ENCODE results near the gene TMCC1. TPM values are rescaled to one million over a fixed set of nuclear protein-coding genes. Genes with fewer than 3 reads are reported as not detected.

Gene TMCC1
- polyA plus RNA-seq, 2 of the 4 experiments (the other 2 are of a cell fraction): 30.3 to 75.7 TPM

GRCh38 chr3:129795186-129796010, 98.1 kb downstream of the TMCC1 start:
- Histone ChIP-seq H3K4me1 (peaks cover 45% of the 10 kb centered on the region), H3K4me2 (peak overlapping the region; percentile 97), H3K9me3 (no peaks in the 10 kb centered on the region), H3K4me3 (peak overlapping the region; percentile 49), H3K27ac (peak overlapping the region; percentile 77 to 80)
- DNase-seq (ENCODE audit: low read depth in 1 of 2, low spot score in 1 of 2) (peak; percentile 19 to 65), FAIRE-seq (no peak), ATAC-seq (peak; percentile 72 to 88)
- ChIA-PET POLR2A (no interaction called here), CTCF (interaction anchor here (2.2 kb wide), 1 partner anchor 146 kb away, joined by 8 read pairs; no protein-coding TSS in a partner anchor)
- TF ChIP-seq BCL3 (IDR thresholded peaks at IDR 0.05) (no peak), FOSL2 (IDR thresholded peaks at IDR 0.05) (no peak), FOSL2 (CRISPR knock-in tag; IDR thresholded peaks at IDR 0.05) (peak; percentile 46), MAFK (IDR thresholded peaks at IDR 0.05; ENCODE audit: partially characterized antibody) (peak; percentile 11)
- WGBS (ENCODE audit: missing lambda C conversion rate): 16% methylated on average over 6 of the region's 6 CpGs

GRCh38 chr3:129794311-129795185, 99.0 kb downstream of the TMCC1 start:
- WGBS (ENCODE audit: missing lambda C conversion rate): 1% methylated on average over 9 of the region's 14 CpGs
- ChIA-PET CTCF (interaction anchor here (0.5 to 2.2 kb wide), 6 partner anchors 10 to 731 kb away, joined by 3 to 8 read pairs (median 4); no protein-coding TSS in a partner anchor), POLR2A (interaction anchor here (1.0 kb wide), 1 partner anchor 131 kb away, joined by 8 read pairs; no protein-coding TSS in a partner anchor)
- TF ChIP-seq HDAC2 (IDR thresholded peaks at IDR 0.05): no peak
- peak in 1 of 2 experiments; percentile 38; a peak in 1 of 5 replicates for TF ChIP-seq JUN (IDR thresholded peaks at IDR 0.05)
- TF ChIP-seq EP300 (IDR thresholded peaks at IDR 0.05): peak in 1 of 2 experiments; percentile 30; a peak in 1 of 5 replicates
- TF ChIP-seq HEYL (CRISPR knock-in tag; IDR thresholded peaks at IDR 0.05): no peak
- TF ChIP-seq GATA3 (IDR thresholded peaks at IDR 0.05; ENCODE audit: borderline replicate concordance): peak; percentile 20; the same call in 1 of the 2 replicates
- TF ChIP-seq REST (IDR thresholded peaks at IDR 0.05): no peak
- Histone ChIP-seq H3K4me3 (peak overlapping the region; percentile 49), H3K4me2 (peak overlapping the region; percentile 97), H3K9me3 (no peaks in the 10 kb centered on the region), H3K4me1 (peaks cover 52% of the 10 kb centered on the region), H3K27ac (peak overlapping the region; percentile 77 to 80)
- DNase-seq (ENCODE audit: low read depth in 1 of 2, low spot score in 1 of 2) (peak; percentile 36 to 77), ATAC-seq (peak; percentile 90 to 94), FAIRE-seq (no peak)

- ATAC-seq (peak; percentile 19 to 43; a peak in 2 of 6 replicates), DNase-seq (ENCODE audit: low read depth in 1 of 2, low spot score in 1 of 2) (no peak), FAIRE-seq (no peak)
- ChIA-PET CTCF (interaction anchor here (0.5 to 2.2 kb wide), 6 partner anchors 10 to 731 kb away, joined by 3 to 8 read pairs (median 4); no protein-coding TSS in a partner anchor), POLR2A (interaction anchor here (1.0 kb wide), 2 partner anchors 29 to 130 kb away, joined by 3 to 8 read pairs; no protein-coding TSS in a partner anchor)
- no peaks in the 10 kb centered on the region for H3K9me3 ChIP-seq
- H3K4me2 ChIP-seq: peak overlapping the region; percentile 97
- H3K27ac ChIP-seq: peak overlapping the region; percentile 77 to 80
- TF ChIP-seq REST (IDR thresholded peaks at IDR 0.05) (no peak), NR3C1 (IDR thresholded peaks at IDR 0.05) (no peak), POLR2AphosphoS2 (conservative IDR thresholded peaks at IDR 0.05; ENCODE audit: low read length) (no peak)
- H3K4me3 ChIP-seq: peak overlapping the region; percentile 49
- peaks cover 53% of the 10 kb centered on the region for H3K4me1 ChIP-seq
- 0% methylated on average over 2 of the region's 2 CpGs for WGBS (ENCODE audit: missing lambda C conversion rate)
Observed at GRCh38 chr3:129793942-129794310, 99.6 kb downstream of the TMCC1 start.

Data from A549 (cell line).